IMR-90 (cell line): ENCODE data around the gene SRBD1. TPM values are rescaled to one million over a fixed set of nuclear protein-coding genes. Genes with fewer than 3 reads are reported as not detected.

Experiments
- ATAC-seq: fragments of 200-7000 bp; cut with Tn5 transposase; 2 replicates; pipeline ENCODE4 v1.9.1; 2020; ENCODE audit warnings: low read depth, mild to moderate bottlenecking, moderate library complexity
- BruUV-seq: library from RNA; stranded (reverse); fragments of 400-500 nt; replicated peaks from 2 replicates; lab custom pipeline; 2021; lab: Mats Ljungman, UMichigan
- CTCF ChIA-PET: fragments of 300-600 bp; formaldehyde crosslinking; extraction: SDS; loops from one replicate; lab custom pipeline; 2021; ENCODE audit warnings: antibody characterized with exemption; lab: Yijun Ruan, JAX
- POLR2A ChIA-PET: fragments of 300-600 bp; sonication (Branson Sonifier 250); formaldehyde crosslinking; loops from one replicate; lab custom pipeline; 2022; ENCODE audit warnings: antibody characterized with exemption; ENCODE audit not compliant: unreplicated experiment; lab: Charles Lee
- DNase-seq: peaks from one replicate; pipeline ENCODE4 v3.0.0; 2013
- H2AFZ ChIP-seq: replicated peaks from 2 replicates; pipeline ENCODE3; 2013; ENCODE audit warnings: low read length, mild to moderate bottlenecking; ENCODE audit not compliant: poor library complexity
- H2AK5ac ChIP-seq: 2 replicates; pipeline ENCODE4 v1.6.1; 2013; ENCODE audit warnings: low read depth, low read length, inconsistent platforms
- H2AK9ac ChIP-seq: replicated peaks from 2 replicates; pipeline ENCODE3; 2013; ENCODE audit warnings: mild to moderate bottlenecking, low read depth, low read length, moderate library complexity; ENCODE audit not compliant: poor library complexity
- H2BK120ac ChIP-seq: 2 replicates; pipeline ENCODE4 v1.6.1; 2013; ENCODE audit warnings: low read depth, low read length, inconsistent platforms
- H2BK15ac ChIP-seq: 3 replicates; pipeline ENCODE4 v1.6.1; 2013; ENCODE audit warnings: low read depth, low read length, inconsistent platforms
- H2BK20ac ChIP-seq: 2 replicates; pipeline ENCODE4 v1.6.1; 2013; ENCODE audit warnings: low read depth, mild to moderate bottlenecking, inconsistent platforms, low read length, moderate library complexity
- H2BK5ac ChIP-seq: 2 replicates; pipeline ENCODE4 v1.6.1; 2013; ENCODE audit warnings: mild to moderate bottlenecking, low read depth, low read length, inconsistent platforms; ENCODE audit not compliant: poor library complexity, severe bottlenecking
- H3K14ac ChIP-seq: replicated peaks from 2 replicates; pipeline ENCODE4 v1.6.1; 2013; ENCODE audit warnings: low read depth, low read length, inconsistent platforms
- H3K18ac ChIP-seq: 2 replicates; pipeline ENCODE4 v1.6.1; 2013; ENCODE audit warnings: low read depth, low read length, control low read depth
- H3K23ac ChIP-seq: 2 replicates; pipeline ENCODE4 v1.6.1; 2013; ENCODE audit warnings: low read depth, low read length, inconsistent platforms
- H3K27ac ChIP-seq: 2 replicates; pipeline ENCODE4 v1.5.1; 2013; ENCODE audit warnings: mild to moderate bottlenecking, control low read depth, low read length; ENCODE audit not compliant: insufficient read depth
- H3K27me3 ChIP-seq: 2 replicates; pipeline ENCODE4 v1.6.1; 2013; ENCODE audit warnings: low read length; ENCODE audit not compliant: control insufficient read depth, insufficient read depth
- H3K36me3 ChIP-seq: 2 replicates; pipeline ENCODE4 v1.6.1; 2013; ENCODE audit warnings: low read length, mixed read lengths; ENCODE audit not compliant: control insufficient read depth, insufficient read depth
- H3K4ac ChIP-seq: 2 replicates; pipeline ENCODE4 v1.6.1; 2013; ENCODE audit warnings: low read depth, low read length, inconsistent platforms
- H3K4me1 ChIP-seq: 2 replicates; pipeline ENCODE4 v1.6.1; 2013; ENCODE audit warnings: low read length, mixed read lengths; ENCODE audit not compliant: control insufficient read depth, insufficient read depth
- H3K4me2 ChIP-seq: 2 replicates; pipeline ENCODE4 v1.6.1; 2013; ENCODE audit warnings: low read depth, mild to moderate bottlenecking, control low read depth, low read length, moderate library complexity
- H3K4me3 ChIP-seq: 2 replicates; pipeline ENCODE4 v1.5.1; 2013; ENCODE audit warnings: low read depth, mild to moderate bottlenecking, control low read depth, low read length, moderate library complexity; ENCODE audit not compliant: insufficient read depth
- H3K56ac ChIP-seq: 2 replicates; pipeline ENCODE4 v1.6.1; 2013; ENCODE audit warnings: low read length, inconsistent platforms; ENCODE audit not compliant: insufficient read depth; ENCODE audit errors: extremely low read depth
- H3K79me1 ChIP-seq, 2 experiments: 2 replicates each; pipeline ENCODE4 v1.6.1; 2013; ENCODE audit warnings: low read length in 2 of 2, inconsistent platforms in 1 of 2, low read depth in 1 of 2
- H3K9ac ChIP-seq: 2 replicates; pipeline ENCODE4 v1.6.1; 2013; ENCODE audit warnings: low read depth, low read length, control low read depth
- H3K9me1 ChIP-seq: 2 replicates; pipeline ENCODE4 v1.6.1; 2013; ENCODE audit warnings: low read length, inconsistent platforms; ENCODE audit not compliant: insufficient read depth
- H3K9me3 ChIP-seq: 2 replicates; pipeline ENCODE4 v1.6.1; 2013; ENCODE audit warnings: low read length; ENCODE audit not compliant: control insufficient read depth, insufficient read depth
- H4K20me1 ChIP-seq: 2 replicates; pipeline ENCODE4 v1.6.1; 2013; ENCODE audit warnings: low read length, inconsistent platforms; ENCODE audit not compliant: insufficient read depth
- H4K5ac ChIP-seq: 2 replicates; pipeline ENCODE4 v1.6.1; 2013; ENCODE audit warnings: mild to moderate bottlenecking, low read depth, low read length, control low read depth
- H4K8ac ChIP-seq, 2 experiments: 2 replicates each; pipeline ENCODE4 v1.6.1; 2013; ENCODE audit warnings: low read depth in 2 of 2, low read length in 2 of 2, control low read depth in 1 of 2, inconsistent platforms in 1 of 2
- H4K91ac ChIP-seq: 2 replicates; pipeline ENCODE4 v1.6.1; 2013; ENCODE audit warnings: low read depth, low read length, inconsistent platforms; ENCODE audit not compliant: insufficient read depth
- BHLHE40 ChIP-seq: fragments of 150-350 bp; IDR thresholded peaks from 2 replicates; pipeline ENCODE4 v1.6.1; 2016; ENCODE audit warnings: mild to moderate bottlenecking, low read depth, low read length
- CEBPB ChIP-seq: IDR thresholded peaks from 2 replicates; pipeline ENCODE4 v1.6.1; 2012; ENCODE audit warnings: low read depth, low read length, improper control_type of control experiment
- CHD1 ChIP-seq: IDR thresholded peaks from 2 replicates; pipeline ENCODE4 v1.6.1; 2012; ENCODE audit warnings: low read depth, low read length, improper control_type of control experiment
- FOS ChIP-seq: fragments of 150-350 bp; IDR thresholded peaks from 2 replicates; pipeline ENCODE4 v1.6.1; 2016; ENCODE audit warnings: low read depth, low read length
- MAFK ChIP-seq: IDR thresholded peaks from 2 replicates; pipeline ENCODE4 v1.6.1; 2012; ENCODE audit warnings: low read depth, low read length, improper control_type of control experiment
- MAZ ChIP-seq: IDR thresholded peaks from 2 replicates; pipeline ENCODE4 v1.6.1; 2012; ENCODE audit warnings: low read depth, mild to moderate bottlenecking, low read length, improper control_type of control experiment, moderate library complexity, borderline replicate concordance
- MXI1 ChIP-seq: IDR thresholded peaks from 2 replicates; pipeline ENCODE4 v1.6.1; 2012; ENCODE audit warnings: low read depth, mild to moderate bottlenecking, low read length, moderate library complexity, borderline replicate concordance
- NFE2L2 ChIP-seq: fragments of 150-350 bp; IDR thresholded peaks from 2 replicates; pipeline ENCODE4 v1.6.1; 2016; ENCODE audit warnings: low read depth, mild to moderate bottlenecking, low read length
- POLR2A ChIP-seq: IDR thresholded peaks from 2 replicates; pipeline ENCODE4 v1.6.1; 2012; ENCODE audit warnings: mild to moderate bottlenecking, low read depth, low read length
- RAD21 ChIP-seq: IDR thresholded peaks from 2 replicates; pipeline ENCODE4 v1.6.1; 2012; ENCODE audit warnings: low read length, improper control_type of control experiment
- RCOR1 ChIP-seq: IDR thresholded peaks from 2 replicates; pipeline ENCODE4 v1.6.1; 2012; ENCODE audit warnings: mild to moderate bottlenecking, low read length, improper control_type of control experiment; ENCODE audit not compliant: insufficient replicate concordance
- RFX5 ChIP-seq: IDR thresholded peaks from 2 replicates; pipeline ENCODE4 v1.8.0; 2012; ENCODE audit warnings: low read depth, mild to moderate bottlenecking, low read length, moderate library complexity
- SMC3 ChIP-seq: fragments of 150-350 bp; IDR thresholded peaks from 2 replicates; pipeline ENCODE4 v1.6.1; 2016; ENCODE audit warnings: low read depth, mild to moderate bottlenecking, antibody characterized with exemption, low read length, moderate library complexity
- WGBS, 2 experiments: methylation state at CpG; one replicate each; pipeline versions ENCODE4 v1.1.5 to v1.1.7; 2013; ENCODE audit warnings: missing lambda C conversion rate in 2 of 2; ENCODE audit not compliant: insufficient read length in 1 of 2; ENCODE audit errors: extremely low coverage in 2 of 2; 5-methylcytosine and 5-hydroxymethylcytosine counted together
- dilution Hi-C: fragments of 300-500 bp; cut with HindIII; formaldehyde crosslinking; loops from one replicate; pipeline ENCODE4 v1.14.3; 2018; ENCODE audit warnings: low sequenced_read_pairs; ENCODE audit not compliant: unreplicated experiment
- in situ Hi-C: fragments of 300-500 bp; cut with MboI; formaldehyde crosslinking; loops from 3 replicates; pipeline ENCODE4 v1.14.3; 2019; ENCODE audit warnings: low sequenced_read_pairs, inconsistent platforms, mixed read lengths
- intact Hi-C: fragments of 100-400 bp; cut with micrococcal nuclease; formaldehyde crosslinking; loops from 2 replicates; pipeline ENCODE4 v1.10.0; 2022
- polyA plus RNA-seq, 3 experiments: library from polyadenylated mRNA; depleted of rRNA; stranded (reverse); fragments of >200 nt; gene quantifications; 2 replicates each; pipeline ENCODE4 v1.2.3, GENCODE V29; 2012; ENCODE audit warnings: low replicate concordance in 1 of 3
- total RNA-seq: library from RNA; depleted of rRNA; stranded (reverse); fragments of >200 nt; gene quantifications from 2 replicates; pipeline ENCODE4 v1.2.3, GENCODE V29; 2012
- TF ChIP-seq, protein P1 (sequence below): fragments of 150-350 bp; IDR thresholded peaks from 2 replicates; pipeline ENCODE4 v1.6.1; 2016; ENCODE audit warnings: low read depth, mild to moderate bottlenecking, low read length, moderate library complexity, borderline replicate concordance
- TF ChIP-seq, protein P2 (sequence below): fragments of 150-350 bp; IDR thresholded peaks from 2 replicates; pipeline ENCODE4 v1.6.1; 2017; ENCODE audit warnings: mild to moderate bottlenecking, antibody characterized with exemption, low read length, low read depth
- TF ChIP-seq, protein P3 (sequence below): conservative IDR thresholded peaks from 2 replicates; pipeline ENCODE4 v1.5.1; 2012; ENCODE audit warnings: mild to moderate bottlenecking, low read depth, low read length, improper control_type of control experiment

The SRBD1 gene
- total and polyA plus RNA-seq, 2 of the 4 experiments (the other 2 are of a cell fraction), result 3.5 to 14.7 TPM

DNA sequence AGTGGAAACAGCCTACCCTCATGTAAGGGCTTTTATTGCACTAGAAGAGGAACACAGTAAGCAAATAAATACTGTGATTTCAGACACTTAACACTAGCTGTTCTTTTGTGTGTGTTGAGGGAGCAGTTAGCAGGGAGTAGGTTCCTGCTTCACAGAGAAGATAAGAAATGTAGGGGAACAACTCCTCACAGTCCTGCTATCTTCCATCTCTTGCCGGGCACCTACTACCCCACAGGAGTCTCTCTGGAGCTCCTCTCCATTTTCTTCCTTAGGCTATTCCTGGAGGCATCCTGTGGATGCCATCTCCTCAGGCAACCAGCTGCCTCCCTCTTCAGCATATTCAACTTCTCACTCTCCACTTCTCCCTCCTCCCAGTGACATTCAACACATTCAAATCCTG lies 145.0 kb downstream of the SRBD1 start:
- Histone ChIP-seq H2BK15ac (no peak overlapping the region), H4K20me1 (no peaks in the 10 kb centered on the region), H3K4me3 (no peak overlapping the region), H2BK5ac (no peak overlapping the region), H3K27ac (no peak overlapping the region), H2BK20ac (no peak overlapping the region), H3K23ac (no peak overlapping the region), H3K4me2 (no peak overlapping the region), H2AK5ac (no peak overlapping the region), H3K56ac (no peak overlapping the region), H3K4ac (no peak overlapping the region), H3K18ac (no peak overlapping the region), H4K8ac (no peak overlapping the region), H4K5ac (no peak overlapping the region), H2BK120ac (no peak overlapping the region), H3K9me1 (no peaks in the 10 kb centered on the region), H4K91ac (no peak overlapping the region), H3K36me3 (no peaks in the 10 kb centered on the region), H2AFZ (no peak overlapping the region), H3K27me3 (no peaks in the 10 kb centered on the region), H3K9me3 (no peaks in the 10 kb centered on the region), H3K14ac (no peak overlapping the region), H3K79me1 (no peaks in the 10 kb centered on the region), H2AK9ac (no peak overlapping the region), H3K4me1 (no peaks in the 10 kb centered on the region), H3K9ac (no peak overlapping the region)
- no CpG with 5 or more reads among the region's 1 CpG for WGBS, 2 experiments
- BruUV-seq, result no TSS peak
- dilution Hi-C loops, result no loop called here
- no peak for TF ChIP-seq NFE2L2
- no peak for TF ChIP-seq RAD21
- TF ChIP-seq, protein P1, sequence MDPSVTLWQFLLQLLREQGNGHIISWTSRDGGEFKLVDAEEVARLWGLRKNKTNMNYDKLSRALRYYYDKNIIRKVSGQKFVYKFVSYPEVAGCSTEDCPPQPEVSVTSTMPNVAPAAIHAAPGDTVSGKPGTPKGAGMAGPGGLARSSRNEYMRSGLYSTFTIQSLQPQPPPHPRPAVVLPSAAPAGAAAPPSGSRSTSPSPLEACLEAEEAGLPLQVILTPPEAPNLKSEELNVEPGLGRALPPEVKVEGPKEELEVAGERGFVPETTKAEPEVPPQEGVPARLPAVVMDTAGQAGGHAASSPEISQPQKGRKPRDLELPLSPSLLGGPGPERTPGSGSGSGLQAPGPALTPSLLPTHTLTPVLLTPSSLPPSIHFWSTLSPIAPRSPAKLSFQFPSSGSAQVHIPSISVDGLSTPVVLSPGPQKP, result no peak
- TF ChIP-seq MAFK, result no peak
- TF ChIP-seq SMC3, result no peak
- TF ChIP-seq CEBPB, result no peak
- TF ChIP-seq FOS, result no peak
- TF ChIP-seq RCOR1, result no peak
- TF ChIP-seq, protein P2, sequence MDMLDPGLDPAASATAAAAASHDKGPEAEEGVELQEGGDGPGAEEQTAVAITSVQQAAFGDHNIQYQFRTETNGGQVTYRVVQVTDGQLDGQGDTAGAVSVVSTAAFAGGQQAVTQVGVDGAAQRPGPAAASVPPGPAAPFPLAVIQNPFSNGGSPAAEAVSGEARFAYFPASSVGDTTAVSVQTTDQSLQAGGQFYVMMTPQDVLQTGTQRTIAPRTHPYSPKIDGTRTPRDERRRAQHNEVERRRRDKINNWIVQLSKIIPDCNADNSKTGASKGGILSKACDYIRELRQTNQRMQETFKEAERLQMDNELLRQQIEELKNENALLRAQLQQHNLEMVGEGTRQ, result no peak
- TF ChIP-seq MAZ, result no peak
- TF ChIP-seq, protein P3, sequence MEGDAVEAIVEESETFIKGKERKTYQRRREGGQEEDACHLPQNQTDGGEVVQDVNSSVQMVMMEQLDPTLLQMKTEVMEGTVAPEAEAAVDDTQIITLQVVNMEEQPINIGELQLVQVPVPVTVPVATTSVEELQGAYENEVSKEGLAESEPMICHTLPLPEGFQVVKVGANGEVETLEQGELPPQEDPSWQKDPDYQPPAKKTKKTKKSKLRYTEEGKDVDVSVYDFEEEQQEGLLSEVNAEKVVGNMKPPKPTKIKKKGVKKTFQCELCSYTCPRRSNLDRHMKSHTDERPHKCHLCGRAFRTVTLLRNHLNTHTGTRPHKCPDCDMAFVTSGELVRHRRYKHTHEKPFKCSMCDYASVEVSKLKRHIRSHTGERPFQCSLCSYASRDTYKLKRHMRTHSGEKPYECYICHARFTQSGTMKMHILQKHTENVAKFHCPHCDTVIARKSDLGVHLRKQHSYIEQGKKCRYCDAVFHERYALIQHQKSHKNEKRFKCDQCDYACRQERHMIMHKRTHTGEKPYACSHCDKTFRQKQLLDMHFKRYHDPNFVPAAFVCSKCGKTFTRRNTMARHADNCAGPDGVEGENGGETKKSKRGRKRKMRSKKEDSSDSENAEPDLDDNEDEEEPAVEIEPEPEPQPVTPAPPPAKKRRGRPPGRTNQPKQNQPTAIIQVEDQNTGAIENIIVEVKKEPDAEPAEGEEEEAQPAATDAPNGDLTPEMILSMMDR, result no peak
- no peak for TF ChIP-seq BHLHE40
- TF ChIP-seq MXI1, result no peak
- no peak for TF ChIP-seq RFX5
- no peak for TF ChIP-seq CHD1
- TF ChIP-seq POLR2A, result no peak
- CTCF ChIA-PET, result no interaction called here
- no peak for ATAC-seq
- POLR2A ChIA-PET, result no interaction called here
- intact Hi-C loops, result no loop called here
- in situ Hi-C loops, result no loop called here
- no peak for DNase-seq
